ENCODE measurements around the gene DNAH14. TPM values are rescaled to one million over a fixed set of nuclear protein-coding genes. Genes with fewer than 3 reads are reported as not detected.

The DNAH14 gene
- total and polyA plus RNA-seq, 2 of the 13 experiments (the other 11 are each of a cell fraction or from before 2014, with no cell fraction given), result 4.5 to 27.5 TPM

DNA sequence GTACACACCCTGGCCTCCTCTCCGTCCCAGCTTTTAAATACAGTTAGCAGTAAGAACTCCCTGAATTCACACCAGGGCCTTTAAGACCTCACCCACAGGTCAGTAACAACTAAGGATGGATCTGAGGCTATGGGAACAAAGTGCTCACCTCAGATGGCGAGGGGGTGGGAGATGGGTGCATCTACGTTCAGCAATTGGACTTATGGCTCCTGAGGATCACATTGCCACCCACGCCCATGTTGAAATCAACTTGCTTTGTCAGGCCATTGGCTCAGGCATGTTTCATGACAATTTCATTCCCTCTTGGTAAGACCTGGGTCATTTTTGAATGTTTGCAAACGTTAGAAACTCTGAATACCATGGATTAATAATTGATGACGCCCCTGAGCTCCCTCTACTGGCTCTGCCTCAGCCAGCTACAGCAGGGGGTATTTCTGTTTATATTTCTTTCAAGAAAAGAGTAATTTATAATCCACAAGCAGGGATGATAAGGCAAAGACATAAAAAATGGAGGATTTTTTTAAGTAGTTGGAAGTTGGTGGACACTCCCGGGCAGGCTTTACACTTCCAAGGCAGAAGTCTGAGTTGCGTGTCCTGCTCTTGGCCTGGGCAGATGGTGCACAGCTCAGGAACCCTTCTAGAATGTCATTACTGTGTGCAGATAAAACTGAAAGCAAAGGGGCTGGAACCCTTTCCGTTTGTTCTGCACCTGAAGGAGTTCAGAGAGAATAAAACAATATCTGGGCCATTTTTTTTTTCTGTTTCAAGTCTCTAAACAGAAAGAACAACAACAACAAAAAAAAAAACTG, 512.0 kb downstream of the DNAH14 start (continued):
- TF ChIP-seq, protein P1, sequence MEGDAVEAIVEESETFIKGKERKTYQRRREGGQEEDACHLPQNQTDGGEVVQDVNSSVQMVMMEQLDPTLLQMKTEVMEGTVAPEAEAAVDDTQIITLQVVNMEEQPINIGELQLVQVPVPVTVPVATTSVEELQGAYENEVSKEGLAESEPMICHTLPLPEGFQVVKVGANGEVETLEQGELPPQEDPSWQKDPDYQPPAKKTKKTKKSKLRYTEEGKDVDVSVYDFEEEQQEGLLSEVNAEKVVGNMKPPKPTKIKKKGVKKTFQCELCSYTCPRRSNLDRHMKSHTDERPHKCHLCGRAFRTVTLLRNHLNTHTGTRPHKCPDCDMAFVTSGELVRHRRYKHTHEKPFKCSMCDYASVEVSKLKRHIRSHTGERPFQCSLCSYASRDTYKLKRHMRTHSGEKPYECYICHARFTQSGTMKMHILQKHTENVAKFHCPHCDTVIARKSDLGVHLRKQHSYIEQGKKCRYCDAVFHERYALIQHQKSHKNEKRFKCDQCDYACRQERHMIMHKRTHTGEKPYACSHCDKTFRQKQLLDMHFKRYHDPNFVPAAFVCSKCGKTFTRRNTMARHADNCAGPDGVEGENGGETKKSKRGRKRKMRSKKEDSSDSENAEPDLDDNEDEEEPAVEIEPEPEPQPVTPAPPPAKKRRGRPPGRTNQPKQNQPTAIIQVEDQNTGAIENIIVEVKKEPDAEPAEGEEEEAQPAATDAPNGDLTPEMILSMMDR (CRISPR knock-in tag; IDR thresholded peaks at IDR 0.05), result peak; percentile 69
- TF ChIP-seq RORA (CRISPR knock-in tag; IDR thresholded peaks at IDR 0.05) (no peak), POLR2AphosphoS5 (IDR thresholded peaks at IDR 0.05; ENCODE audit: low read depth, low read length) (peak; percentile 69; the same call in 1 of the 2 replicates), ATAD3A (CRISPR knock-in tag; IDR thresholded peaks at IDR 0.05) (no peak), STAT5B (CRISPR knock-in tag; IDR thresholded peaks at IDR 0.05) (no peak), ZNF670 (CRISPR knock-in tag; IDR thresholded peaks at IDR 0.05; ENCODE audit: borderline replicate concordance) (0 out of 2 replicates have a peak, but pooled peaks have one; percentile 22), ZNF282 (IDR thresholded peaks at IDR 0.05; ENCODE audit: partially characterized antibody) (no peak), CBX2 (IDR thresholded peaks at IDR 0.05; ENCODE audit: low read depth, low read length) (no peak), CBX2 (CRISPR knock-in tag; IDR thresholded peaks at IDR 0.05; ENCODE audit: low read depth) (no peak), ZFP37 (CRISPR knock-in tag; IDR thresholded peaks at IDR 0.05; ENCODE audit: borderline replicate concordance) (no peak), ASH2L (IDR thresholded peaks at IDR 0.05; ENCODE audit: insufficient read length, low read depth, low read length) (peak; percentile 19), AGO1 (IDR thresholded peaks at IDR 0.05; ENCODE audit: low read depth, low read length, poor library complexity, severe bottlenecking) (no peak), SALL2 (CRISPR knock-in tag; IDR thresholded peaks at IDR 0.05) (no peak), ZNF335 (CRISPR knock-in tag; IDR thresholded peaks at IDR 0.05) (no peak), ZNF264 (CRISPR knock-in tag; IDR thresholded peaks at IDR 0.05) (no peak), RFXANK (CRISPR knock-in tag; IDR thresholded peaks at IDR 0.05) (no peak), KDM4B (CRISPR knock-in tag; IDR thresholded peaks at IDR 0.05) (no peak), POGZ (CRISPR knock-in tag; IDR thresholded peaks at IDR 0.05) (peak; percentile 75), ATF7-NPFF (CRISPR knock-in tag; IDR thresholded peaks at IDR 0.05; ENCODE audit: low read depth) (no peak), NFYC (CRISPR knock-in tag; IDR thresholded peaks at IDR 0.05) (peak; percentile 63), REXO4 (CRISPR knock-in tag; IDR thresholded peaks at IDR 0.05; ENCODE audit: borderline replicate concordance) (no peak), KLF12 (CRISPR knock-in tag; IDR thresholded peaks at IDR 0.05; ENCODE audit: borderline replicate concordance) (no peak)
- TF ChIP-seq, protein P2, sequence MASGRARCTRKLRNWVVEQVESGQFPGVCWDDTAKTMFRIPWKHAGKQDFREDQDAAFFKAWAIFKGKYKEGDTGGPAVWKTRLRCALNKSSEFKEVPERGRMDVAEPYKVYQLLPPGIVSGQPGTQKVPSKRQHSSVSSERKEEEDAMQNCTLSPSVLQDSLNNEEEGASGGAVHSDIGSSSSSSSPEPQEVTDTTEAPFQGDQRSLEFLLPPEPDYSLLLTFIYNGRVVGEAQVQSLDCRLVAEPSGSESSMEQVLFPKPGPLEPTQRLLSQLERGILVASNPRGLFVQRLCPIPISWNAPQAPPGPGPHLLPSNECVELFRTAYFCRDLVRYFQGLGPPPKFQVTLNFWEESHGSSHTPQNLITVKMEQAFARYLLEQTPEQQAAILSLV (CRISPR knock-in tag; IDR thresholded peaks at IDR 0.05; ENCODE audit: borderline replicate concordance), result no peak
- TF ChIP-seq, protein P3, sequence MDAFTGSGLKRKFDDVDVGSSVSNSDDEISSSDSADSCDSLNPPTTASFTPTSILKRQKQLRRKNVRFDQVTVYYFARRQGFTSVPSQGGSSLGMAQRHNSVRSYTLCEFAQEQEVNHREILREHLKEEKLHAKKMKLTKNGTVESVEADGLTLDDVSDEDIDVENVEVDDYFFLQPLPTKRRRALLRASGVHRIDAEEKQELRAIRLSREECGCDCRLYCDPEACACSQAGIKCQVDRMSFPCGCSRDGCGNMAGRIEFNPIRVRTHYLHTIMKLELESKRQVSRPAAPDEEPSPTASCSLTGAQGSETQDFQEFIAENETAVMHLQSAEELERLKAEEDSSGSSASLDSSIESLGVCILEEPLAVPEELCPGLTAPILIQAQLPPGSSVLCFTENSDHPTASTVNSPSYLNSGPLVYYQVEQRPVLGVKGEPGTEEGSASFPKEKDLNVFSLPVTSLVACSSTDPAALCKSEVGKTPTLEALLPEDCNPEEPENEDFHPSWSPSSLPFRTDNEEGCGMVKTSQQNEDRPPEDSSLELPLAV (CRISPR knock-in tag; conservative IDR thresholded peaks at IDR 0.05; ENCODE audit: low read depth), result no peak
